GM18951 (cell line): ENCODE data around the gene SLC25A6.

Source experiments
- POLR2A ChIP-seq: IDR thresholded peaks from 4 replicates; pipeline ENCODE4 v1.6.1; 2011; ENCODE audit warnings: mild to moderate bottlenecking; ENCODE audit not compliant: insufficient read length, insufficient read depth; ENCODE audit errors: extremely low read depth
- in situ Hi-C: fragments of 300-500 bp; cut with MboI; formaldehyde crosslinking; loops from one replicate; pipeline ENCODE4 v1.12.0; 2022; ENCODE audit warnings: low sequenced_read_pairs, mixed read lengths, inconsistent platforms; ENCODE audit not compliant: unreplicated experiment

The SLC25A6 gene

GRCh38 chrX:1401611-1402430, 9.9 kb upstream of the SLC25A6 start:
- in situ Hi-C loops, result no loop called here
- no peak for TF ChIP-seq POLR2A

- TF ChIP-seq POLR2A, result no peak
- in situ Hi-C loops, result no loop called here
These were observed 9.0 kb upstream of the SLC25A6 start for GRCh38 chrX:1400742-1401471.

- peak; percentile 17 for TF ChIP-seq POLR2A
- in situ Hi-C loops, result no loop called here
These were observed 8.1 kb upstream of the SLC25A6 start for GRCh38 chrX:1400049-1400448.

GRCh38 chrX:1398431-1399340, 6.8 kb upstream of the SLC25A6 start:
- in situ Hi-C loops, result no loop called here
- TF ChIP-seq POLR2A, result no peak

GRCh38 chrX:1397441-1398270, 5.7 kb upstream of the SLC25A6 start:
- no peak for TF ChIP-seq POLR2A

GRCh38 chrX:1397001-1397400, 5.1 kb upstream of the SLC25A6 start:
- TF ChIP-seq POLR2A, result no peak
- in situ Hi-C loops, result no loop called here

More at GRCh38 chrX:1397441-1398270, 5.7 kb upstream of the SLC25A6 start:
- in situ Hi-C loops, result no loop called here

- no peak for TF ChIP-seq POLR2A
- in situ Hi-C loops, result no loop called here
These were observed 3.8 kb upstream of the SLC25A6 start for GRCh38 chrX:1395646-1396216.

GRCh38 chrX:1394731-1395501, 3.0 kb upstream of the SLC25A6 start:
- no peak for TF ChIP-seq POLR2A
- in situ Hi-C loops, result no loop called here

GRCh38 chrX:1393871-1394615, 2.1 kb upstream of the SLC25A6 start:
- in situ Hi-C loops, result no loop called here
- TF ChIP-seq POLR2A, result no peak

GRCh38 chrX:1392376-1393068, 609 bp upstream of the SLC25A6 start:
- in situ Hi-C loops, result no loop called here
- TF ChIP-seq POLR2A, result peak; percentile 81
